ENCODE measurements around the gene FLT1.

FLT1 gene

DNA sequence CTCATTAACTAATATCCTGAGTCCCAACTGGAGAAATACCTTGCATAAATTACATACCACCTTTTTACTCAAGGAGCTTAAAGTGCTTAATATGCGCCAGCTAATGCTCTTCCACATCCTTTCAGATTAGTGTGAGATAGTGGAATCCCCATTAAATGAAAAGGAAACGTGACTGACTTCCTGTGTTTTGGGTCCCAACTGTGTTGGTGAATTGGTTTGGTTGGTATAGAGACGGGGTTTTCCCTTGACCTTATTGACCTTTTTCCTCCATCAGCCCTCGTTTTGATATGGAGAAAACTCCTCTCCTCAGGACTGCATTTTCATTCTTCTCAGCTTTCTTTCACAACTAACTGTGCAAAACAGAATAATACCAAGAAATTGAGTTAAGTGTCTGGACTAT lies 193.1 kb downstream of the FLT1 start:
- Mint-ChIP-seq H3K27me3 (ENCODE audit: low read depth) (peaks cover 4% of the 10 kb centered on the region), H3K9me3 (no peaks in the 10 kb centered on the region), H3K27ac (no peak overlapping the region), H3K4me3 (no peak overlapping the region), H3K36me3 (ENCODE audit: low read depth) (peaks cover 4% of the 10 kb centered on the region), H3K4me1 (peaks cover 11% of the 10 kb centered on the region)
- TF ChIP-seq, protein P1, sequence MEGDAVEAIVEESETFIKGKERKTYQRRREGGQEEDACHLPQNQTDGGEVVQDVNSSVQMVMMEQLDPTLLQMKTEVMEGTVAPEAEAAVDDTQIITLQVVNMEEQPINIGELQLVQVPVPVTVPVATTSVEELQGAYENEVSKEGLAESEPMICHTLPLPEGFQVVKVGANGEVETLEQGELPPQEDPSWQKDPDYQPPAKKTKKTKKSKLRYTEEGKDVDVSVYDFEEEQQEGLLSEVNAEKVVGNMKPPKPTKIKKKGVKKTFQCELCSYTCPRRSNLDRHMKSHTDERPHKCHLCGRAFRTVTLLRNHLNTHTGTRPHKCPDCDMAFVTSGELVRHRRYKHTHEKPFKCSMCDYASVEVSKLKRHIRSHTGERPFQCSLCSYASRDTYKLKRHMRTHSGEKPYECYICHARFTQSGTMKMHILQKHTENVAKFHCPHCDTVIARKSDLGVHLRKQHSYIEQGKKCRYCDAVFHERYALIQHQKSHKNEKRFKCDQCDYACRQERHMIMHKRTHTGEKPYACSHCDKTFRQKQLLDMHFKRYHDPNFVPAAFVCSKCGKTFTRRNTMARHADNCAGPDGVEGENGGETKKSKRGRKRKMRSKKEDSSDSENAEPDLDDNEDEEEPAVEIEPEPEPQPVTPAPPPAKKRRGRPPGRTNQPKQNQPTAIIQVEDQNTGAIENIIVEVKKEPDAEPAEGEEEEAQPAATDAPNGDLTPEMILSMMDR (IDR thresholded peaks at IDR 0.05; ENCODE audit: unreplicated experiment in 3 of 3) = no peak

DNA sequence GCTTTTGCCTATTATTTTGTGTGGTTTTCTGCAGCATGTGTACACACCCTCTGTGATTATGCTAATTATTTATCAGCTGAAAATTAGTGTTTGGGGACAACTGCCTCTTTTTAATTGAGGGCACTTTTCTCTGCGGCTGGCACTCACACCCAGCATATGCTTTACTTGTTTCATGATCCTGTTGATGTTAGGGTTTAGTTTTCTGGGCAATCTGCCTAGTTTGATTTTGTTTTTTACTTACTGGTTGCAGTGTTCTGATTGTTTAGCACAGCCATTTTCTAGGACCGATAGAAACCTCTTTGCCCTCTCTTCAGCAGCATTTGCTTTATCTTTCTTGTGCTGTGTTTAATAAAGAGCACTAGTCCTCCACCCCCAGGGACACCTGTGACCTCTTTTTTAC lies 195.0 kb downstream of the FLT1 start:
- Mint-ChIP-seq H3K27ac (peak overlapping the region; percentile 5 to 71 (median 34)), H3K4me1 (peaks cover 11% of the 10 kb centered on the region), H3K4me3 (no peak overlapping the region), H3K27me3 (ENCODE audit: low read depth) (peaks cover 4% of the 10 kb centered on the region), H3K9me3 (no peaks in the 10 kb centered on the region), H3K36me3 (ENCODE audit: low read depth) (peaks cover 16% of the 10 kb centered on the region)
- TF ChIP-seq, protein P1 (IDR thresholded peaks at IDR 0.05; ENCODE audit: unreplicated experiment in 3 of 3) = no peak

DNA sequence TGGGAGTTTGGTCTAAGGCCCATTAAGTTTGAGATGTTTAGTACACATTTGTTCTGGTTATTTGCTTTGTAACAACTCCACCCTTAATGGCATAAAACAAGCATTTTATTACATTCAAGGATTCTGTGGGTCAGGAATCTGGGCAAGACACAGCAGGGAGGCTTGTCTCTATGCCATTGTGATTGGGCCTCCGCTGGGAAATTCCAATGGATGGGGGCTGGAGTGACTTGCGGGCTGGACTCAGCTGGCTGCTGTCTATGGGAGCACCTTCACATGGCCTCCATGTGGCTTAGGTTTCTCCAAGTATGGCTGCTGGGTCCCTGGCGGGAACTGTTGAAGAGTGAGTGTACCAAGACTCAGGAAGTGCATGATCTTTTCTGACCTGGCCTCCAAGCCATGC lies 197.6 kb downstream of the FLT1 start:
- TF ChIP-seq, protein P1 (IDR thresholded peaks at IDR 0.05; ENCODE audit: unreplicated experiment in 3 of 3) = no peak
- H3K27me3 Mint-ChIP-seq (ENCODE audit: low read depth) = peaks cover under 1% of the 10 kb centered on the region
- H3K27ac Mint-ChIP-seq = peak overlapping the region in 2 of 3 experiments; percentile 58 to 66
- H3K36me3 Mint-ChIP-seq (ENCODE audit: low read depth) = peaks cover 36% of the 10 kb centered on the region
- H3K4me1 Mint-ChIP-seq = peaks cover 11% of the 10 kb centered on the region
- H3K4me3 Mint-ChIP-seq = no peak overlapping the region
- H3K9me3 Mint-ChIP-seq = no peaks in the 10 kb centered on the region

DNA sequence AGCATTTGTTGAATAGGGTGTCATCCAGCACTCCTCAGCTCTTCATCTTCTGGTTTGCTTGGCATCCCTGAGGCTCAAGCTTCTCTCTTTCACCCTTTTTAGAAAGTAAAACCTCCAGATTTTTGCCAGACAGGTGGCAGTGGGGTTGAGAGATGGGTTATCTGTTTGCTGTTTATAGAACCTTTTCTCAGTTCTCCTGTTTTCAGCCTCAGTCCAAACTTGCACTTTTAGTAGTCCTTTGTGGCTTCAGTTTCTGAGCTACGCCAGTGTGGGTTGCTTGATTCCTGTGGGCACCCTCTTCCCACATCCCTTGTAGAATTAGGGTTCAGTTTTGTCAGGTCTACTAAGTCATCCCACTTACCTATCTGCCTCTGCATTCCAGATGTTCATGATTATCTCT lies 208.7 kb downstream of the FLT1 start:
- Mint-ChIP-seq H3K36me3 (ENCODE audit: low read depth) (peaks cover 85% of the 10 kb centered on the region), H3K27ac (no peak overlapping the region), H3K4me3 (no peak overlapping the region), H3K27me3 (ENCODE audit: low read depth) (no peaks in the 10 kb centered on the region), H3K9me3 (no peaks in the 10 kb centered on the region), H3K4me1 (no peaks in the 10 kb centered on the region)
- TF ChIP-seq, protein P1 (IDR thresholded peaks at IDR 0.05; ENCODE audit: unreplicated experiment in 3 of 3) = no peak

DNA sequence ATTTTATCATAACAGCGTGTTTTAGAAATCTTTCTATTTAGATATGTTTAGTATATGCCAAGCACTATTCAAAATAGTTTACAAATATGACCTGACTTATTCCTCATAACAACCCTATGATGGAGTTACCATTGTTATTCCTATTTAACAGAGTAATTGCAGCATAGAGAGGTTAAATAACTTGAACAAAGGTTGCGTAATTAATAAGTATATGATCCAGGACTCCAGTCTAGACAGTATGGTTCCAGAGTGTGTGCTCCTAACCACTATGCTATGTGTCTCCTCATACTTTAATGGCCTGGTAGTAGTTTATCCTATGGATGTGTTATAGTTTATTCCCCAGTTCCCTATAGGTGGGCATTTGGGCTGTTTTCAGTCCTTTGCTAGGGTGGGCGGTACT lies 211.3 kb downstream of the FLT1 start:
- Mint-ChIP-seq H3K4me1 (no peaks in the 10 kb centered on the region), H3K9me3 (no peaks in the 10 kb centered on the region), H3K27me3 (ENCODE audit: low read depth) (no peaks in the 10 kb centered on the region), H3K27ac (no peak overlapping the region), H3K4me3 (no peak overlapping the region), H3K36me3 (ENCODE audit: low read depth) (peaks cover 82% of the 10 kb centered on the region)
- TF ChIP-seq, protein P1 (IDR thresholded peaks at IDR 0.05; ENCODE audit: unreplicated experiment in 3 of 3) = no peak

DNA sequence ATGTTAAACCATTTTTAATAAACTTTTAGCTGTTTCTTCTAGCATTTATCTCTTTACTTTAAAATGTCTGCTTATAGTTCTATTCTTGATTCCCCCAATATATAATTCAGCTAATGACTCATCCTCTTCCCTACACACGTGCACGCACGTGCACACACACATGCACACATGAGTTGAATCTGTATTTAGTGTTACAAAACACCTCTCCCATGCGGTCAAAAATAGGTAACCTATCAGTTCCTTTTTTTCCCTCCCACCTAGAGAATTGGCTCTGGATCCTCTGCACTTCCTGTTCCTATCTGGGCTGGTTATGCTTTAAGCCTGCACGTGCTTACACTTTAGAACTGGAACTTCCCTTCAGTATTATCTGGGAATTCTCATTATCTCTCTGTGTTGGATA lies 212.5 kb downstream of the FLT1 start:
- no peaks in the 10 kb centered on the region for H3K9me3 Mint-ChIP-seq
- no peaks in the 10 kb centered on the region for H3K27me3 Mint-ChIP-seq (ENCODE audit: low read depth)
- TF ChIP-seq, protein P1 (IDR thresholded peaks at IDR 0.05; ENCODE audit: unreplicated experiment in 3 of 3) = no peak
- no peak overlapping the region for H3K27ac Mint-ChIP-seq
- peaks cover 71% of the 10 kb centered on the region for H3K36me3 Mint-ChIP-seq (ENCODE audit: low read depth)
- no peaks in the 10 kb centered on the region for H3K4me1 Mint-ChIP-seq
- no peak overlapping the region for H3K4me3 Mint-ChIP-seq

Measured in nephron (organoid).